GM23338 (cell line): ENCODE data around the gene AACS. TPM values are rescaled to one million over a fixed set of nuclear protein-coding genes. Genes with fewer than 3 reads are reported as not detected.
"Not testable (repeated sequence)": the region's sequence is repeated elsewhere in the genome, so short reads cannot be mapped to it uniquely, and the experiment has no call there.

ENCODE experiments used
- ATAC-seq: fragments of 200-7000 bp; cut with Tn5 transposase; 3 replicates; pipeline ENCODE4 v1.9.1; 2020
- DNase-seq: peaks from one replicate; pipeline ENCODE4 v3.0.0-alpha.2; 2015; ENCODE audit warnings: low spot score
- H2AFZ ChIP-seq: fragments of 200-600 bp; sonication (generic); 2 replicates; pipeline ENCODE4 v1.8.0; 2016; ENCODE audit warnings: antibody characterized with exemption, mild to moderate bottlenecking, moderate library complexity
- H3F3A ChIP-seq: fragments of 200-600 bp; sonication (generic); replicated peaks from 2 replicates; pipeline ENCODE4 v1.8.0; 2017; ENCODE audit warnings: antibody characterized with exemption, mixed run types, low read depth
- H3K27ac ChIP-seq: fragments of 200-600 bp; sonication (generic); 2 replicates; pipeline ENCODE4 v1.6.1; 2016; ENCODE audit warnings: low read depth
- H3K27me3 ChIP-seq: fragments of 200-600 bp; sonication (generic); 2 replicates; pipeline ENCODE4 v1.8.0; 2016; ENCODE audit warnings: mild to moderate bottlenecking, mixed run types, moderate library complexity; ENCODE audit not compliant: insufficient read depth
- H3K36me3 ChIP-seq: fragments of 200-600 bp; sonication (generic); 2 replicates; pipeline ENCODE4 v1.8.0; 2016; ENCODE audit warnings: mild to moderate bottlenecking; ENCODE audit not compliant: insufficient read depth
- H3K4me1 ChIP-seq: fragments of 200-600 bp; sonication (generic); 2 replicates; pipeline ENCODE4 v1.8.0; 2016; ENCODE audit warnings: mild to moderate bottlenecking, moderate library complexity; ENCODE audit not compliant: insufficient read depth
- H3K4me2 ChIP-seq: fragments of 200-600 bp; sonication (generic); 2 replicates; pipeline ENCODE4 v1.7.1; 2017; ENCODE audit warnings: mixed run types
- H3K4me3 ChIP-seq: fragments of 200-600 bp; sonication (generic); 2 replicates; pipeline ENCODE4 v1.6.1; 2016; ENCODE audit warnings: mixed run types
- H3K79me2 ChIP-seq: fragments of 200-600 bp; sonication (generic); replicated peaks from 2 replicates; pipeline ENCODE4 v1.8.0; 2017; ENCODE audit warnings: mild to moderate bottlenecking; ENCODE audit not compliant: insufficient read depth
- H3K9me2 ChIP-seq: fragments of 200-600 bp; sonication (generic); 2 replicates; pipeline ENCODE4 v1.8.0; 2017; ENCODE audit not compliant: insufficient read depth
- H4K20me1 ChIP-seq: fragments of 200-600 bp; sonication (generic); replicated peaks from 2 replicates; pipeline ENCODE4 v1.8.0; 2017; ENCODE audit warnings: mild to moderate bottlenecking; ENCODE audit not compliant: insufficient read depth
- H3K27ac Mint-ChIP-seq: 2 replicates; pipeline ENCODE4 v1.8.0; 2020; ENCODE audit warnings: inconsistent platforms, mild to moderate bottlenecking, moderate library complexity, mixed read lengths
- H3K27me3 Mint-ChIP-seq: 3 replicates; pipeline ENCODE4 v1.8.0; 2022; ENCODE audit warnings: low read depth, mild to moderate bottlenecking, moderate library complexity, mixed read lengths, inconsistent platforms; ENCODE audit not compliant: insufficient read depth, poor library complexity
- H3K36me3 Mint-ChIP-seq: 3 replicates; pipeline ENCODE4 v1.8.0; 2021; ENCODE audit warnings: low read depth, mild to moderate bottlenecking, inconsistent platforms, moderate library complexity, mixed read lengths
- H3K4me1 Mint-ChIP-seq: 3 replicates; pipeline ENCODE4 v1.8.0; 2020; ENCODE audit warnings: mild to moderate bottlenecking, inconsistent platforms, mixed read lengths
- H3K4me3 Mint-ChIP-seq: 3 replicates; pipeline ENCODE4 v1.8.0; 2021; ENCODE audit warnings: moderate library complexity, mild to moderate bottlenecking, inconsistent platforms, mixed read lengths
- H3K9me3 Mint-ChIP-seq: 3 replicates; pipeline ENCODE4 v1.8.0; 2020; ENCODE audit warnings: moderate library complexity, mild to moderate bottlenecking, inconsistent platforms, mixed read lengths
- EZH2 ChIP-seq: fragments of 200-600 bp; sonication (generic); IDR thresholded peaks from one replicate; pipeline ENCODE4 v1.8.0; 2017; ENCODE audit warnings: antibody characterized with exemption, mild to moderate bottlenecking, low read depth; ENCODE audit not compliant: unreplicated experiment
- NANOG ChIP-seq: IDR thresholded peaks from 2 replicates; pipeline ENCODE4 v1.6.1; 2016; ENCODE audit warnings: antibody characterized with exemption, borderline replicate concordance
- ZNF462 ChIP-seq: fragments of 250-450 bp; sonication (Bioruptor Pico); IDR thresholded peaks from 2 replicates; pipeline ENCODE4 v1.5.0; 2020; ENCODE audit warnings: mild to moderate bottlenecking, moderate library complexity
- polyA plus RNA-seq: library from polyadenylated mRNA; unstranded; fragments of >200 nt; fragmentation: Nextera tagmentation; extraction: Ambion mirVana; gene quantifications from 2 replicates; pipeline ENCODE4 v1.2.1, GENCODE V29; 2016
- total RNA-seq: library from RNA; depleted of rRNA; stranded (reverse); fragments of >200 nt; shearing (Covaris generic); gene quantifications from 2 replicates; pipeline ENCODE4 v1.2.3, GENCODE V29; 2014

The AACS gene
- total and polyA plus RNA-seq, 2 experiments from 2014 or later, result 31.1 to 64.4 TPM

GRCh38 chr12:125112614-125113013 is 47.4 kb downstream of the AACS start:
- H3K4me3 ChIP-seq, H3K4me2 ChIP-seq, H3K9me3 Mint-ChIP-seq, H4K20me1 ChIP-seq, H3K4me1 ChIP-seq, H3K27me3 ChIP-seq, H3K79me2 ChIP-seq, H3K27ac Mint-ChIP-seq, DNase-seq, H2AFZ ChIP-seq, H3K9me2 ChIP-seq, H3F3A ChIP-seq, H3K4me3 Mint-ChIP-seq, H3K4me1 Mint-ChIP-seq, H3K27me3 Mint-ChIP-seq, ATAC-seq: not testable (repeated sequence)
- Histone ChIP-seq H3K36me3 (peaks cover 16% of the 10 kb centered on the region; the same call in 1 of the 2 replicates), H3K27ac (0 out of 2 replicates have a peak overlapping the region, but pooled peaks have one; percentile 59)
- peaks cover 34% of the 10 kb centered on the region for H3K36me3 Mint-ChIP-seq

DNA sequence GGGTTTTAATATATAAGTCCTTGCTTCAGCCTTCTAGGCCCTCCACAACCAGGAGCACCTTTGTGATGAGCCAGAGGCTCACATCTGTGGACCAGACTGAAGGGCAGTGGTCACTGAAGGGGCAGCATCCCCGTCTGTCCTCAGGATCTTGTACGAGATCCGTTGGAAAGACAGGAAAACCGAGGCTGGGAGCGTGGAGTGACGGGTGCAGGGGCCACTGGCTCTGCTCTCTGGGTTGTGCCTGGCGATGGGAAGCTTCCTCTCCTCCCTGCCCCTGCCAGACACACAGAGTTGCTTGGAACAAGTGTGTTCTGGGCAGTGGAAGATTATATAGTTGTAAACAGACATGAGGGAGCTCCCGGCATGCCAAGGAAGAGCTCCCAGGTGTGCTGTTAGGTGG is 48.0 kb downstream of the AACS start:
- Histone ChIP-seq H2AFZ (no peak overlapping the region), H3K79me2 (no peaks in the 10 kb centered on the region), H3K4me3 (no peak overlapping the region), H3K27ac (no peak overlapping the region), H3K4me2 (no peak overlapping the region), H3F3A (no peaks in the 10 kb centered on the region), H3K27me3 (no peaks in the 10 kb centered on the region), H3K36me3 (peaks cover 20% of the 10 kb centered on the region; the same call in 1 of the 2 replicates), H4K20me1 (no peaks in the 10 kb centered on the region; the same call in none of the 2 replicates), H3K4me1 (no peaks in the 10 kb centered on the region), H3K9me2 (no peaks in the 10 kb centered on the region)
- DNase-seq (no peak), ATAC-seq (no peak)
- Mint-ChIP-seq H3K4me3 (no peak overlapping the region), H3K36me3 (peaks cover 41% of the 10 kb centered on the region), H3K9me3 (peaks cover 3% of the 10 kb centered on the region; the same call in 2 of the 3 replicates), H3K4me1 (peaks cover 4% of the 10 kb centered on the region), H3K27me3 (peaks cover 4% of the 10 kb centered on the region), H3K27ac (no peak overlapping the region)
- no peak for TF ChIP-seq NANOG
- no peak for TF ChIP-seq ZNF462 (CRISPR knock-in tag)
- TF ChIP-seq EZH2, result no peak
